GM12872 (cell line): ENCODE data around the gene EMP2.

Experiments used
- CTCF ChIP-seq: IDR thresholded peaks from 3 replicates; pipeline ENCODE4 v1.5.1; 2011; ENCODE audit warnings: low read depth, mild to moderate bottlenecking, low read length, moderate library complexity; ENCODE audit not compliant: insufficient read depth

The EMP2 gene

GRCh38 chr16:10575506-10576130 is 4.8 kb downstream of the EMP2 start:
- TF ChIP-seq CTCF: no peak

GRCh38 chr16:10572611-10573010 is 7.8 kb downstream of the EMP2 start:
- TF ChIP-seq CTCF: no peak

GRCh38 chr16:10571354-10571753 is 9.0 kb downstream of the EMP2 start:
- no peak for TF ChIP-seq CTCF

- TF ChIP-seq CTCF: no peak
Measured at GRCh38 chr16:10569621-10570020, 10.8 kb downstream of the EMP2 start.

- TF ChIP-seq CTCF: peak; percentile 31; the same call in 1 of the 3 replicates
Measured at GRCh38 chr16:10566613-10567012, 13.8 kb downstream of the EMP2 start.

- no peak for TF ChIP-seq CTCF
Measured at GRCh38 chr16:10565167-10565566, 15.2 kb downstream of the EMP2 start.

GRCh38 chr16:10564591-10564990 is 15.8 kb downstream of the EMP2 start:
- no peak for TF ChIP-seq CTCF

- TF ChIP-seq CTCF: no peak
Measured at GRCh38 chr16:10562361-10562899, 18.0 kb downstream of the EMP2 start.
